CD4-positive, alpha-beta T cell (primary cell): ENCODE measurements around the gene CADM1. TPM values are rescaled to one million over a fixed set of nuclear protein-coding genes. Genes with fewer than 3 reads are reported as not detected.
A peak's percentile ranks its signal among the peaks of the same experiment; 100 is the strongest.

ENCODE experiments used
- ATAC-seq: fragments of 200-7000 bp; cut with Tn5 transposase; one replicate; pipeline ENCODE4 v1.10.0; 2022; ENCODE audit warnings: mild to moderate bottlenecking; ENCODE audit not compliant: poor library complexity
- CTCF ChIA-PET: fragments of 350-600 bp; sonication (Branson Sonifier 250); formaldehyde crosslinking; loops from one replicate; lab custom pipeline; 2021; ENCODE audit warnings: antibody characterized with exemption, inconsistent platforms; lab: Charles Lee
- POLR2A ChIA-PET: fragments of 350-600 bp; sonication (Branson Sonifier 250); formaldehyde crosslinking; loops from one replicate; lab custom pipeline; 2021; ENCODE audit warnings: antibody characterized with exemption, inconsistent platforms; lab: Charles Lee
- DNase-seq, 14 experiments: peaks; one replicate each; pipeline ENCODE4 v3.0.0-alpha.2; 2013 to 2020; ENCODE audit warnings: mixed read lengths in 2 of 14
- H3K27ac ChIP-seq, 2 donors: one replicate each; pipeline versions ENCODE4 v1.5.1 to v1.7.0; 2013; ENCODE audit warnings: low read length in 2 of 2, low read depth in 1 of 2, mild to moderate bottlenecking in 1 of 2
- H3K27me3 ChIP-seq, 2 experiments: 1 replicate in 1 of 2; 2 replicates in 1 of 2; pipeline versions ENCODE4 v1.6.1 to v1.7.0; 2013; ENCODE audit warnings: low read length in 2 of 2, control low read depth in 1 of 2, mild to moderate bottlenecking in 1 of 2, moderate library complexity in 1 of 2; ENCODE audit not compliant: insufficient read depth in 2 of 2, control insufficient read depth in 1 of 2
- H3K36me3 ChIP-seq: one replicate; pipeline ENCODE4 v1.6.1; 2013; ENCODE audit warnings: low read length, control low read depth; ENCODE audit not compliant: insufficient read depth
- H3K4me1 ChIP-seq: one replicate; pipeline ENCODE4 v1.6.1; 2013; ENCODE audit warnings: low read length, control low read depth; ENCODE audit not compliant: insufficient read depth
- H3K4me3 ChIP-seq: one replicate; pipeline ENCODE4 v1.5.1; 2013; ENCODE audit warnings: mild to moderate bottlenecking, low read length, moderate library complexity
- H3K9me3 ChIP-seq, 2 experiments: 1 replicate in 1 of 2; 2 replicates in 1 of 2; pipeline versions ENCODE4 v1.6.1 to v1.7.0; 2013; ENCODE audit warnings: low read length in 2 of 2, mild to moderate bottlenecking in 2 of 2, control low read depth in 1 of 2, moderate library complexity in 1 of 2; ENCODE audit not compliant: control insufficient read depth in 1 of 2, insufficient read depth in 1 of 2
- H3K27ac Mint-ChIP-seq: one replicate; pipeline ENCODE4 v1.8.0; 2020; ENCODE audit warnings: mixed read lengths
- H3K27me3 Mint-ChIP-seq: one replicate; pipeline ENCODE4 v1.8.0; 2021; ENCODE audit warnings: mixed read lengths
- H3K36me3 Mint-ChIP-seq: one replicate; pipeline ENCODE4 v1.8.0; 2021; ENCODE audit warnings: low read depth, mixed read lengths
- H3K4me1 Mint-ChIP-seq: one replicate; pipeline ENCODE4 v1.8.0; 2021; ENCODE audit warnings: low read depth, mixed read lengths
- H3K4me3 Mint-ChIP-seq: one replicate; pipeline ENCODE4 v1.8.0; 2020; ENCODE audit warnings: mild to moderate bottlenecking, mixed read lengths
- H3K9me3 Mint-ChIP-seq: one replicate; pipeline ENCODE4 v1.8.0; 2020; ENCODE audit warnings: mixed read lengths
- CTCF ChIP-seq: fragments of 200-600 bp; IDR thresholded peaks from one replicate; pipeline ENCODE4 v1.8.0; 2022; ENCODE audit warnings: antibody characterized with exemption, mild to moderate bottlenecking
- intact Hi-C, 2 experiments: fragments of 100-400 bp; cut with DNase I in 1 of 2; cut with micrococcal nuclease in 1 of 2; formaldehyde crosslinking; loops; one replicate each; pipeline versions ENCODE4 v1.15.1 to v1.9.0; 2023 to 2025; cut with DNase I, micrococcal nuclease
- total RNA-seq, 174 experiments: library from RNA in 2 of 174; stranded (reverse) in 2 of 174; gene quantifications; one replicate each; pipeline ENCODE4 v1.2.3 and lab custom pipeline; 2021 to 2026

CADM1 gene
- total RNA-seq, 2 experiments from 2014 or later: 1.1 to 1.4 TPM

GRCh38 chr11:115506954-115507675, 2.9 kb upstream of the CADM1 start:
- intact Hi-C loops: no loop called here
- Histone ChIP-seq H3K27ac (no peak overlapping the region), H3K4me3 (no peak overlapping the region), H3K27me3 (peaks cover 39 to 58% of the 10 kb centered on the region in 2 experiments), H3K9me3 (peaks cover 0 to 30% of the 10 kb centered on the region in 2 experiments), H3K36me3 (no peaks in the 10 kb centered on the region), H3K4me1 (peaks cover 31% of the 10 kb centered on the region)
- ChIA-PET CTCF (no interaction called here), POLR2A (no interaction called here)
- no peak for TF ChIP-seq CTCF
- Mint-ChIP-seq H3K27ac (no peak overlapping the region), H3K4me1 (peaks cover 6% of the 10 kb centered on the region), H3K9me3 (peaks cover 2% of the 10 kb centered on the region), H3K36me3 (no peaks in the 10 kb centered on the region), H3K4me3 (no peak overlapping the region), H3K27me3 (peaks cover 56% of the 10 kb centered on the region)
- no peak for ATAC-seq
- no peak for DNase-seq

DNA sequence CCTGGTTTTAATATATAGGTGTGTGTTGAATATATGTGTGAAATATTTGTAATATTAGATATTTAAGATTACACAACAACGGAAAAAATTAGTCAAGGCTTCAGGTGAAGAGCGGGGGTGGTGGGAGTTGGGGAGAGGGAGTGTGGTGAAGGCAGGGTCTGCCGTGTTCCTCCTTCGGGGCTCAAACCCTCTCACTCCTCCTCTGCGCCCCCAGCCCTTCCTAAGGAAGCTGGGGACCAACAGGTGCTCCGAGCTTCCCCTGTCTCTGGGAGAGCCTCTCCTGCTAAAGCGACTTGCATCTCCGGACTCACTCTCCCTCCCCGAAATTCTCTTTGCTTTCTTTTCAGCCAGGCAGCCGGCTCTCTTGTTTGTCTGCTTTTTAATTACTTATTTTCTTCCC, 960 bp upstream of the CADM1 start:
- Histone ChIP-seq H3K27ac (no peak overlapping the region), H3K4me3 (peak overlapping the region; percentile 64), H3K36me3 (no peaks in the 10 kb centered on the region), H3K27me3 (peaks cover 54 to 77% of the 10 kb centered on the region in 2 experiments), H3K9me3 (peaks cover 0 to 30% of the 10 kb centered on the region in 2 experiments), H3K4me1 (peaks cover 37% of the 10 kb centered on the region)
- no peak for ATAC-seq
- Mint-ChIP-seq H3K27me3 (peaks cover 47% of the 10 kb centered on the region), H3K36me3 (no peaks in the 10 kb centered on the region), H3K27ac (no peak overlapping the region), H3K4me3 (peak overlapping the region; percentile 72), H3K9me3 (peaks cover 2% of the 10 kb centered on the region), H3K4me1 (peaks cover 6% of the 10 kb centered on the region)
- TF ChIP-seq CTCF: no peak
- intact Hi-C loops: no loop called here
- DNase-seq: peak in 1 of 14 experiments; percentile 7
- ChIA-PET POLR2A (no interaction called here), CTCF (no interaction called here)

DNA sequence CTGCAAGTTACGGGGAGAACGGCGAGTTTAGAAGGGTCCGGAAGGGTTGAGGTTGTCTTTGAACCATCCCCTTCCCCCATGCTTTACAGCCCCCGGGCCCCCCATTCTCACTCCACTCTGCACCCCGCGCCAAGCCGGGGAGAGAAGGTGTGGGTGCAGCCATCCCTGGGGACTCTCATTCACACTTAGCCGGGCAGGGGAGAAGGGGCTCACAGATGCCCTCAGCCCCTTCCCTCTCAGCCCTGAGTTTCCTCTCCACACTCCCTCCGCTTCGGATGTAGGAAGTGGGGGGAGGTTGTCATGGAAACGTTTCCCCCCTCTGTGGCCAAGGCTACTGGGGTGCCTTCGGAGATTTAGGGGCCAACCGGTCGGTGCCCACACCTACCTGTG, 334 bp downstream of the CADM1 start:
- H3K27me3 Mint-ChIP-seq: peaks cover 42% of the 10 kb centered on the region
- H3K4me3 Mint-ChIP-seq: peak overlapping the region; percentile 75
- H3K36me3 Mint-ChIP-seq: no peaks in the 10 kb centered on the region
- CTCF ChIA-PET: no interaction called here
- POLR2A ChIA-PET: no interaction called here
- H3K36me3 ChIP-seq: no peaks in the 10 kb centered on the region
- H3K27me3 ChIP-seq: peaks cover 58 to 89% of the 10 kb centered on the region in 2 experiments
- H3K4me3 ChIP-seq: peak overlapping the region; percentile 64
- H3K4me1 Mint-ChIP-seq: peaks cover 6% of the 10 kb centered on the region
- H3K9me3 ChIP-seq: peaks cover 0 to 30% of the 10 kb centered on the region in 2 experiments
- DNase-seq (no peak), ATAC-seq (no peak)
- H3K4me1 ChIP-seq: peaks cover 37% of the 10 kb centered on the region
- H3K27ac ChIP-seq: no peak overlapping the region
- no peak overlapping the region for H3K27ac Mint-ChIP-seq
- intact Hi-C loops: no loop called here
- no peaks in the 10 kb centered on the region for H3K9me3 Mint-ChIP-seq
- TF ChIP-seq CTCF: no peak
